ENCODE measurements around the gene ENTPD5.
"Not testable (repeated sequence)": the region's sequence is repeated elsewhere in the genome, so short reads cannot be mapped to it uniquely, and the experiment has no call there.

Gene ENTPD5

DNA sequence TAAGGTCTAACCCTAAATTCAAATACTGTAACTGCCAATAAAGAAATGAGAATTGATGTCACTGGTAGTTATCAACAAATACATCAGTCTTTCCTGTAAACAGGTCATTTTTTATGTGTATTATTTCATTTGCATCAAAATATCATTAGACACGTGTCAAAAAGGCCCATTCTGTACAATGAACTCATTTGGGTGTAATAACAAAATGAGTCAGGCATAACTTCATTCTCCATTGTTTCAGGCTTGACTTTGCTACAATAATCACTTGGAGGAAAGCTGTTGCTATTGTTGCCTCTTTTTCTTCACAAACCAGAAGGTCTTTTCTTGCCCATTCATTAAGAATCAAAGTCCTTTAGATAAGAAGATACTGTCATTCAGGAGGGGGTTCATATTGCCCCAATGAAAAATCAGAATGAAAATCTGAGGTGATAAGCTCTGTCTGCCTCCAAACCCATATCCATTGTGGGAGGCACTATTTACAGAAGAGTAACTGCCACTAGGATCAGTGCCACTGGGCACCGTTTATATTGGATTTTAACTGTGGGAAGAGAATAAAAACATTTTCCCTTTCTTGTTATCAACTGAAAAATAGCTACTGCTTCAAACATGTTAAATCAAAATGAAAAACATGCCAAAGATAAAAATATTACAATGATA is 10.1 kb downstream of the ENTPD5 start:
- no peak for DNase-seq

DNA sequence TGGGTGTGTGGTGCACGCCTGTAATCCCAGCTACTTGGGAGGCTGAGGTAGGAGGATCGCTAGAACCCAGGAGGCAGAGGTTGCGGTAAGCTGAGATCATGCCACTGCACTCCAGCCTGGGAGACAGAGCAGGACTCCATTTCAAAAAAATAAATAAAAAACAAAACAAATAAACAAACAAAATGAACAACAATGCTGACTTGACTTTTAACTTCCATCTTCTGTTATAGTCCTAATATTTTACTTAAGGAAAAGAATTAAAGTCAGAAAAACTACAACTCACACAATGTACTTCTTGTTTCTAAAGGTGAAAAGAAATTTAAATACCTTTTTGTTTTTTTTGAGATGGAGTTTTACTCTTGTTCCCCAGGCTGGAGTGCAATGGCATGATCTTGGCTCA is 13.4 kb downstream of the ENTPD5 start:
- DNase-seq = not testable (repeated sequence)

DNA sequence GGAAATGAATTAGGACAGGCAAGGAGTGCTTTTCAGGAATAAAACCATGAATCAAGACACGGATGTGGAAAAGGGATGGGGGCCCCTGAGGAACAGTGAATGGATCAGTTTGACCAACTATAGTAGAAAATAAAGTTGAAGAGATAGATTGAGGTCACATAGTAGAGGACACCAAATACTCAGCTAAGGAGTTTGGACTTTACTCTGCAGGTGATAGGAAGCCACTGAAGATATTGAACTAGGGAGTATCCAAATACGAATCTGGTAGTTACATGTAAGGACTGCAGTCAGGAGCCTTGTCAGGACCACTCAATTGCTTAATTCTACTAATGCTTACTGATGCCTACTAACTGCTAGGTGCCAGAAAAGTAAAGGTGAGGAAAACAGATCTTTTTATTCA is 20.4 kb downstream of the ENTPD5 start:
- DNase-seq = no peak

DNA sequence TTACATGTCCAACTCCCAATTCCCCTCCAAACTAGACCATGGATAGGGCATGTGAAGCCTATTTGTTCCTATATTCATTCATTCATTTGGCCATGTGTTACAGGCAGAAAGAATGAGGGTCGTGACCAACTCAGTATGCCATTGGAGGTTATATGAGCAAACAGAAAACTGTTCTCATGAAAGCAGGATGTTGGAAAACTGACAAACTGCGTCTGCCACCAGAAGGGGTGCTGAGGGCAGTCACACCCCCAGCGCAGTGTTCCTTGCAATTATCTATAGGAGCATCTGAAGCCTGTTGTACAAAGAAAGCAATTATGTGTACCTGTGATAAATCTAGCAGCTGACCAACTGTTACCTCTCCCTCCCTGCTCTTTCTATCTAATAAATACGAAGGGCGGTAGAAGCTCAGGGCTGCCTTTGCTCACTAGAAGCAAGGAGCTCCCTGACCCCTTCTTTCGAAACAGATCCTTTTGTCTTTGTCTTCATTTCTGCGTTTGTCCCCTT is 21.1 kb downstream of the ENTPD5 start:
- DNase-seq = no peak

DNA sequence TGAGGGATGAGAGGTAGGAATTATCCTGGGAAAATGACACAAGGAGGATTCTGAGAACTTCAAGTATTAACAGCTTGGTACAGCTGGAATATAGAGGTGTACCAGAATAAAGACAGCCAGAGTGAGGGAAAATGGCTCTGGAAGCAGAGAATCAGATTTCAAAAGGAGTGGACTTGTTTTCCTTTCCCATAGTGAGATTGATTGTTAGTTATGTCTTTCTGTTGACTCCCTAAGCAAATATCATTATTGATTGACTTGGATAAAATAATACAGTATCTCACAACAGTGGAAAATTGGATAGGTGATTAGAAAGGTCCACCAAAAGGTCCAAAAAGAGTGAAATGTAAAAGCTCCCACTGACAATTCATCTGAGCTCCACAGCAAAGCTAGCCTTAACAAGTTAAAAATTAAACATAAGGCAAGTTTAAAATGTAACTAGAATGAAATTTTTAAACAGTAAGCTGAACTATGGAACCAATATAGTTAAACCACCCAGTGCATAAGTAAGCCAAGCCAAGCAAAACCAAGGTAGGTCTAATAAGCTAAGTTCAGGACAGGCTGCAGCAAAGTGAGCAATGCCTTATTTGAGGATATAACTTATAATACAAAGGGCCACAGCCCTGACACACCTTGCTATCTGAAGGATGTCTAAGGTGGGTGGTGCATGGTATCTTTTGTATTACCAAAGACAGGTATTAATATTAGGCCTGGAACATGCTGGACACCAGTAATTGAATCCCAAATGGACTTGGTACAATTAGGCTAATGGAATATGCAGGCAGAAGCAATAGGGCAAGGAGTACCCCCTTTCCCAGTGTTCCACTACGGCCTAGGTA is 21.8 kb downstream of the ENTPD5 start:
- DNase-seq = no peak

DNA sequence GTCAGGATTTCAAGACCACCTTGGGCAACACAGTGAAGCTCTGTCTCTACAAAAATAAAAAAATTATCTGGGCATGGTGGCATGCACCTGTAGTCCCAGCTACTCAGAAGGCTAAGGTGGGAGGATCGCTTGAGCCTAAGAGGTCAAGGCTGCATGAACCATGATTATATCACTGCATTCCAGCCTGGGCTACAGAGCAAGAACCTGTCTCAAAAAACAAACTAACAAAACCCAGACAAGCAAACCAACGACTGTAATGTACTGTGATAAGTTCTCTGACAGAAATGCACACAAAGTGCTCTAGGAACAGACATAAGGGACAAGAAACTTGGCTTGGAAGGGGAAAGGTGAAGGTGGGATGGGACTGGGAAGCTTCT is 22.4 kb downstream of the ENTPD5 start:
- DNase-seq = no peak

DNA sequence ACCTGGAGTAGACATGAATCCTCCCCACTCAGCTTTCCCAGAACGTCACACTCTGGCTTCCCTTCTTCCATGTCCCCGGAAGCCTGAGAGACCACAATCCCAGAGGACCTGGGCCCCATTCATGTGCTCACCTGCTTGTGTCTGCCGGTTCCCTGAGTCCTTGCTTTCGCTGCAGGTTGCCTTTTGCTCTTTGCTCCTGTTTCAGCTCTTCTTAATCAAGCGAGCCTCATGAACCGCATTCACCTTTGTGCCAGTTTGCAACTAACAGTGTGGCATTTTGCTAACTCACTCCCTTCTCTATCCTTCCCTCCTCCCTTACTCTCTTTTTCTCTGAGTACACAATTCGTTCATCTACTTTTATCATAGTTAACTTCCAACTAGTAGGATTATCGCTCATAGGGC is 23.1 kb downstream of the ENTPD5 start:
- DNase-seq = no peak

DNA sequence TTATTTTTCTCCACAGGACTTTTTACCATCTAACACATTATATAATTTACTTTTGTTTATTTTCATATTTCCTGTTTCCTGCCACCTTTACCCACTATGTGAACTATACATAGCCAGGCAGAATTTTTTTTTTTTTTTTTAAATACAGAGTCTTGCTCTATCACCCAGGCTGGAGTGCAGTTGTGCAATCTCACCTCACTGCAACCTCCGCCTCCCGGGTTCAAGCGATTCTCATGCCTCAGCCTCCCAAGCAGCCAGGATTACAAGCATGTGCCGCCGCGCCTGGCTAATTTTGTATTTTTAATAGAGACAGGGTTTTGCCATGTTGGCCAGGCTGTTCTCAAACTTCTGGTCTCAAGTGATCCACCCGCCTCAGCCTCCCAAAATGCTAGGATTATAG is 24.2 kb downstream of the ENTPD5 start:
- DNase-seq = not testable (repeated sequence)

DNA sequence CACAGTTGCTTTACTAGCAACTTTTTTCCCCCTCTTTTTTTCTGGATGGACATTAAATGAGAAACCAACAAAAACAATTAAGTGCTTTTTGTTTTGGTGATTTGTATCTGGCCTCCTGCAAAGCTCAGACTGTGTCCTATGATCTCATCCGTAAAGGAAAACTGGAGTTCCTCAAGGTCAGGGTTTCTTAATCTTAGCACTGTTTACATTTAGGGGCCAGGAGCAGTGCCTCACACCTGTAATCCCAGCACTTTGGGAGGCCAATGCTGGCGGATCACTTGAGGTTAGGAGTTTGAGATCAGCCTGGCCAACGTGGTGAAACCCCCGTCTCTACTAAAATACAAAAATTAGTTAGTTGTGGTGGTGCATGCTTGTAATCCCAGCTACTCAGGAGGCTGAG is 28.0 kb downstream of the ENTPD5 start:
- DNase-seq = no peak

DNA sequence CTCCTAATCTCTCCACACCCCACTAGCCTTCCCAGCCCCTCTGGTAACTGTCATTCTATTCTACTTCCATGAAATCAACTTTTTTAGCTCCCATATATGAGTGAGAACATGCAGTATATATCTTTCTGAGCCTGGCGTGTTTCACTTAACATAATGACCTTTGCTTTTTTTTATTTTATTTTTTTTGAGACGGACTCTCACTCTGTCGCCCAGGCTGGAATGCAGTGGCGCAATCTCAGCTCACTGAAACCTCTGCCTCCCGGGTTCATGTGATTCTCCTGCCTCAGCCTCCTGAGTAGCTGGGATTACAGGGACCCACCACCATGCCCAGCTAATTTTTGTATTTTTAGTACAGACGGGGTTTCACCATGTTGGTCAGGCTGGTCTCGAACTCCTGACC is 30.4 kb downstream of the ENTPD5 start:
- not testable (repeated sequence) for DNase-seq

DNA sequence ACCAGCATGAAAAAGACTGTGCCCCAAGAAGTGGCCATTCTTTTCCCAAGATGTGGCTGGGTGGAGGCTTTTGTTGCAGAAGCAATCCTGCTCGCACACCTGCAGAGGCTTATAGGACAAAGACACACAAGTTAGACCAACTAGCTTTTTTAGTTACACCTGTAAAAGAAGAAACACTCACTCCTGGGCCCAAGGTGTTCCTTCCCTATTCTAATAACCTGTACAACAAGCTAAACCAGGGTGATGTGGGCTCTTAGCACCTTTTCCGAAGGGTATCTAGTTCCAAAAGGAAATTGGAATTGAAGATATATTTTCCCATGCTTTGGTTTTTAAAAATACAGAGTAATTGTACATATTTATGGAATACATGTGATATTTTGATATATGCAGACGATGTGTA is 31.0 kb downstream of the ENTPD5 start:
- DNase-seq = no peak

DNA sequence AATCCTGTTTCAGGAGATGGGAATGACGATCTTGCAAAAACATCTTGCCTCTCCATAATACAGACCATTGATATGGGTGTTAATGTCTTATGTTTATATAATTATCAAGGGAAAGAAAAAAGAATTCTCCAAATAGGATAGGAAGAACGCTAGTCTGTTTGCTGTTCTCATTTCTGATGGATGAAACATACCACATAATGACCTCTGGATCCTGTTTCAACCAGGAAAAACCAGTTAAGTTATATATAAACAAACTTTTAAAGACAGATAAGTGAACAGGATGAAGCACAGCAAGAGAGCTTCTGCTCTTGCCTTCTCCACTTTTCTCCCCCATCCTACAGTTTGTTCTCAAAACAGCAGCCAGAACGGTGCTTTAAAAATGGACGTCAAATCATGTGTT is 41.2 kb downstream of the ENTPD5 start:
- DNase-seq = no peak

DNA sequence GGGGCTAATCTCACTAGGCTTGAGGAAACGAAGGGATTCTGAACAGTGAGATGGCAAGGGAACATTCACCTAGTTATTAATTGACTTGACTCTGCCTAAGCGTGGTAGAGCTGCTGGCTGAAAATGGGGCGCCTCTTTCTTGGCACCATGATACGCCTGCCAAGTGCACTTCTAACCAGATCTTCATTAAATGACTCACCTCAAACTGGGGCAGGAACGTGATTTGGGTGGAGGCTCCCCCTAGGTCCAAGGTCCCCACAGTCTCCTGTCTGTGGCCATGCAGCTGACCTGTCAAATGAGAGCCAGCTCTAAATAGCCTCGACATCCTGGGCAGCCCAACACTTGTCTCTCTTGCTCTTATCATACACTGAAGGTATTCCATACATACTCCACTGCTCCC is 43.0 kb downstream of the ENTPD5 start:
- DNase-seq = no peak

DNA sequence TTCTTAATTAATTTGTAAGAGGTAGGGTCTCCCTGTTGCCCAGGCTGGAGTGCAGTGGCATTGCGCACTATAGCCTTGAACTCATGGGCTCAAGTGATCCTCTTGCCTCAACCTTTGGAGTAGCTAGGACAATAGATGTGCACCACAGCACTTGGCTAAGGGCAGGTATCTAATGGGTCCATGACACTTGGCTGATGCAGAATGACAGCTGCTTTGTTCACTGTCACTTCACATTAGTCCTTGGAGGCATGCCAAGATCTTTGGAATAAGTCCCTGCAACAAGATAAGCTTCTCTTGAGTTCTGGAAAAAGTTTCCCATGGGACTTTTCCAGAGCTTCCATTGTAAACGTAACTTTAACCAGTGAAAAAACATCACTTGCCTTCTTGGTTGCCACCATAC is 45.6 kb downstream of the ENTPD5 start:
- DNase-seq = peak in 1 of 56 donors; percentile 9

DNA sequence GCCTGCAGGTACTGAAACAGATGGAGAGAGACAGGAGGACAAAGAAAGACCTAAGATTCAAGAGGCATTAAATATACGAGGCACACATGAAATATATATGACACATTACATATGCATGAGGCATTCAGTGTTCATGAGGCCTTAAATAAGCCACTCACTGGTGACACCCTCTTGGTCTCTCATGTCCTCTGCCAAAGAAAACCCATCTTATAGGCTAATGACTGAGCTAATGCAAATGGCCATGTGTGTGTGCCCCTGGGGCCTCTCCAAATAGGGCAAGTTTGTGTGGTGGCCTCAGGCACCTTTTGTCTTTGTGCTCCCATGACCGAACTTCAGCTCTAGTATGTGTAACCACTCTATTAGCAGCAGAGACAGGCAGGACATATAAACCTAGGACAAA is 50.2 kb downstream of the ENTPD5 start:
- DNase-seq = no peak

DNA sequence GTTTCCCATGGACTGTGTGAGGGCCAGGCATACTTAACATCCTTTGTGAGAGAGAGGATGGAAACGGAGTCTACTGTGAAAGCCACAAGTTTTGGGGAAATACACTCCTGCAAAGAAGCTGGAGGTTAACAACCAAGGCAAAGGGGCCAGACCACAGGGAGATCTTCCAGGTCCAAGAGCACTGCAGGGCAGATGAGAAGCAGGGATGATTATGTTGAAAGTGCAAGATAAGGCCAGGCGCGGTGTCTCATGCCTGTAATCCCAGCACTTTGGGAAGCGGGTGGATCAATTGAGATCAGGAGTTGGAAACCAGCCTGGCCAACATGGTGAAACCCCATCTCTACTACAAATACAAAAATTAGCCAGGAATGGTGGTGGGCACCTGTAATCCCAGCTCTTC is 53.9 kb downstream of the ENTPD5 start:
- no peak for DNase-seq

DNA sequence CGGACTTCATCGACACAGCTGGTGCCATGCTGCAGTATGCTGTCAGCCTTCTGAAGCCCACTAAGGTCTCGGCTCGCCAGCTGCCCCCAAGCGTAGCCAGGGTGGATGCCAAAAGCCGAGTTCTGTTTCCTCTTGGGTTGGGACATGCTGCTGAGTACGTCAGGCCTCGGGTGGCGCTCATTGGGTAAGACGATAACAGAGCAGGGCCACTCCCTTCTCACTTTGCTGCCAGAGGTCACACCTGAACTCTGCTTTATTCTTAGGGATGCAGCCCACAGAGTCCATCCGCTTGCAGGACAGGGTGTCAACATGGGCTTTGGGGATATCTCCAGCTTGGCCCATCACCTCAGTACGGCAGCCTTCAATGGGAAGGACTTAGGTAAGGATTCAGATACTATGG is 57.9 kb downstream of the ENTPD5 start:
- no peak for DNase-seq

DNA sequence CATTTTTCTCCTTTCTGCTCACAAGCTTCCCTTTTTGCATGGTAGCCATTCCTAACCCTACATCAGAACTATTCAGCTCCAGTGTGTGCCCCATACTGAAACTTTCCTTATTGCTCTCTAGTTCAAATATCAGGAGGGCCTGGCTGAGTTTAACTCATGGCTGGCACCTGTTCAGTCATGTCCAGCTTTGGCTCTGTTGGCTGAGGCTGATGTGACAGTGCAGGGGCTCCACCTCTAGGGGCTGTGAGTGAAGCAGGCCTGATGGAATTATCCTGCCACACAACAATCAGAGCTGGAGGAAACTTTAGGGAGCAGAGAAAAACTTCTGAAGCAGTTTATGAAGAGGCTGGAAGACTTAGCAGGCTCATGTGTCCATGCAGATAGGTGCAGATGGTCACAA is 60.5 kb downstream of the ENTPD5 start:
- no peak for DNase-seq

DNA sequence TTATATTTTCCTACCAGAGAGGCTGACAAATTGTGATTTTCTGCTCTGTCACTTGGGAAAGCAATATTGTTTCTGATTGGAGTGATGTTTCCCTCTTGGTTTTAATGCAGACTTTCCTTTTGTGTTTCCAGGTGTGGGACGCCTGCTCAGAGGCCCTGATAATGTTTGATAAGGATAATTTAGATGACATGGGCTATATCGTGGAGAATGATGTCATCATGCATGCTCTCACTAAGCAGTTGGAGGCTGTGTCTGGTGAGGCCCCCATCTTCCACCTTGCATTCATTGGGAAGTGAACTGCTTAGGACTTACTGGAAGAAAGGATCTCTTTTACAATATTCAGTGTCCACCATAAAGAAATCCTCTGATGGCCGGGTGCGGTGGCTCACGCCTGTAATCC is 63.4 kb downstream of the ENTPD5 start:
- no peak for DNase-seq

DNA sequence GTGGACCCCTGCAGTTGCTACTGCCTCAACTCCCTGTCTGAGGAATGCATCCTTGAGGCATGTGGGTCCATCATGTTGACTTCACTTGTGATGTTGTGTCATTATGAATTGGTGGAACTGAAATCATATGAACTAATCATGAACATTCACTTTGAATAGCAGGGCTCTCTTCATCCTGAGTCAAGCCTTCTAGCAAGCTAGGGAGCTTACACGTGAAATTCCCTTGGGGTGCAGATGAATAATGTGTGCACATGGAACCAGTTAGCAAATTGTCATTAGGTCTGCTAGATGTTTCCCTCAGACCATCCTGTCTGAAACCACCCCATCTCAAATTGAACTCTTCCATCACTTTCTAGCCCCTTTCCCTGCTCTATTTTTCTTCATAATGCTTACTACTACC is 65.4 kb downstream of the ENTPD5 start:
- no peak for DNase-seq

DNA sequence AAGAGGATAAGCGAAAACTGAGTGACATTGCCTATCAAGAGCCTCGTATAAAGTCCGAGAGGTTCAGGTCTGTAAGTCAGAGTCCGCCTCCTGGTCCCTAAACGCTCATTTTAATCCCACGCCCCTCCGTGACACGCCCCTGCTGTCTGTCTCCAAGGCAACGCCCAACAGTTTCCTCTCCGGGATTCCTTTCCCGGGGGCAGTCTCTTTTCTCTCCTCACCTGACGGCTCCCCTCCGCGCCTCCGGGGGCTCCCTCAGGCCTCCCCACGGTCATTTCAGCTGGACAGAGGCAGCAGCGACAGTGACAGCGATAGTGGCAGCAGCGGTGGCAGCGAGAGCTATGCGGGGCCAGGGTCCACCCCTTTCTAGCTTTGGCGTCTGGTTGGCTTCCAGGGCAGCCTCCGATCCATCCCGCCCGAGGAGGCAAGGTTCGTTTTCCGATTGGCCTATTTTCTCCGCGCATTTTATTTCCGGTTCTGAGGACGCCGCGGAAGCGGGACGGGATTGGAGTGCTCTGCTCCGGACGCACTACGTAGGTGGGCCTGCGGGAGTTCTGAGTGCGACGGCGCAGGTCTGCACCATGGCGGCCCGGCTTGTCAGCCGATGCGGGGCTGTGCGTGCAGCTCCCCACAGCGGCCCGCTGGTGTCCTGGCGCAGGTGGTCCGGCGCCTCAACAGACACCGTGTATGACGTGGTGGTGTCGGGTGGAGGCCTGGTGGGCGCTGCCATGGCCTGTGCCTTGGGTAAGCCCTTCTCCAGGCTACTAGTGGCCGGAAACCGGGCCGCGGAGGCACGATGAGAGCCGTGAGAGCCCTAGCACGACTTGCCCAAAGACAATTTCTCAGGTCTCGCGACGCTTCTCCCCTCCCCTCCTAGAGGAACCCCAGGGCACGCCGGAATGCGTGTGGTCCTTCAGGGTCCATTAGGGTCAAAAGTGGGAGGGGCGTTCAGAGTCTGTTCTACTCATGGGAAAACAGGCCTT is 69.0 kb downstream of the ENTPD5 start, which contains the start of the genes COQ6 and FAM161B:
TSS of gene COQ6 (plus strand) at position 551 of the 983 bp plus-strand sequence. CDS start at position 582, 31 bp downstream.
TSS of gene FAM161B (minus strand) at position 343 of the 983 bp plus-strand sequence. CDS start at position 275, 68 bp downstream.
- DNase-seq = peak; percentile 64 to 97 (median 92)

All from amygdala (tissue), 56 donors.